ENCODE measurements around the gene NTPCR. TPM values are rescaled to one million over a fixed set of nuclear protein-coding genes. Genes with fewer than 3 reads are reported as not detected.
A peak's percentile ranks its signal among the peaks of the same experiment; 100 is the strongest.

NTPCR gene
- total RNA-seq, 1 donor: 15.6 TPM

DNA sequence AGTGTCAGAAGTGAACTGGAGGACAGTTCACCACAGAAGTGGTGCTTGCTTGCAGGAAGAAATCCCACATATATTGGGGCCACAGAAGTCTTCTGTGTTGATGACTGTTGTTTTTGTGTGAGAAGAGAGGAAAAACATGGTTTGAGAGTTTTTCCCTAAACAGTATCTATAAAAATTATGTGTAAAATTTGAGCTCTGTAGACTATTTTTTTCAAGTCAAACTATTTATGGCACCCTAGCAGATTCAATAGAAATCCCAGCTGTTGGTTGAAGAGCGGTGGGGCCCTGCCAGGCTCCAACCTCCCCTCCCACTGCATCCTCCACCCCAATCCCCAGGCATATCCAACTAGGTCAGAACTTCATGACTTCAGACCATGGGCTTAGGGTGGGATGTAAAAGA lies 61.6 kb downstream of the NTPCR start:
- Histone ChIP-seq H3K27ac (ENCODE audit: low read depth, low read length) (no peak overlapping the region), H3K27me3 (ENCODE audit: insufficient read depth, low read length) (no peaks in the 10 kb centered on the region), H3K4me3 (ENCODE audit: insufficient read depth, low read length) (no peak overlapping the region), H3K36me3 (ENCODE audit: insufficient read depth, low read length) (no peaks in the 10 kb centered on the region), H3K9me3 (ENCODE audit: low read depth, low read length) (no peaks in the 10 kb centered on the region), H3K4me1 (ENCODE audit: insufficient read depth, low read length) (no peaks in the 10 kb centered on the region), H2AFZ (ENCODE audit: low read length) (no peak overlapping the region), H4K20me1 (ENCODE audit: insufficient read depth, low read length) (no peaks in the 10 kb centered on the region), H3K79me2 (ENCODE audit: insufficient read depth, low read length) (no peaks in the 10 kb centered on the region), H3K4me2 (ENCODE audit: insufficient read depth, low read length) (no peak overlapping the region)
- no peak for DNase-seq (ENCODE audit: insufficient read length, low spot score, missing footprints)
- TF ChIP-seq, protein P1, sequence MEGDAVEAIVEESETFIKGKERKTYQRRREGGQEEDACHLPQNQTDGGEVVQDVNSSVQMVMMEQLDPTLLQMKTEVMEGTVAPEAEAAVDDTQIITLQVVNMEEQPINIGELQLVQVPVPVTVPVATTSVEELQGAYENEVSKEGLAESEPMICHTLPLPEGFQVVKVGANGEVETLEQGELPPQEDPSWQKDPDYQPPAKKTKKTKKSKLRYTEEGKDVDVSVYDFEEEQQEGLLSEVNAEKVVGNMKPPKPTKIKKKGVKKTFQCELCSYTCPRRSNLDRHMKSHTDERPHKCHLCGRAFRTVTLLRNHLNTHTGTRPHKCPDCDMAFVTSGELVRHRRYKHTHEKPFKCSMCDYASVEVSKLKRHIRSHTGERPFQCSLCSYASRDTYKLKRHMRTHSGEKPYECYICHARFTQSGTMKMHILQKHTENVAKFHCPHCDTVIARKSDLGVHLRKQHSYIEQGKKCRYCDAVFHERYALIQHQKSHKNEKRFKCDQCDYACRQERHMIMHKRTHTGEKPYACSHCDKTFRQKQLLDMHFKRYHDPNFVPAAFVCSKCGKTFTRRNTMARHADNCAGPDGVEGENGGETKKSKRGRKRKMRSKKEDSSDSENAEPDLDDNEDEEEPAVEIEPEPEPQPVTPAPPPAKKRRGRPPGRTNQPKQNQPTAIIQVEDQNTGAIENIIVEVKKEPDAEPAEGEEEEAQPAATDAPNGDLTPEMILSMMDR (IDR thresholded peaks at IDR 0.05; ENCODE audit: extremely low read depth, low read depth, low read length): no peak

DNA sequence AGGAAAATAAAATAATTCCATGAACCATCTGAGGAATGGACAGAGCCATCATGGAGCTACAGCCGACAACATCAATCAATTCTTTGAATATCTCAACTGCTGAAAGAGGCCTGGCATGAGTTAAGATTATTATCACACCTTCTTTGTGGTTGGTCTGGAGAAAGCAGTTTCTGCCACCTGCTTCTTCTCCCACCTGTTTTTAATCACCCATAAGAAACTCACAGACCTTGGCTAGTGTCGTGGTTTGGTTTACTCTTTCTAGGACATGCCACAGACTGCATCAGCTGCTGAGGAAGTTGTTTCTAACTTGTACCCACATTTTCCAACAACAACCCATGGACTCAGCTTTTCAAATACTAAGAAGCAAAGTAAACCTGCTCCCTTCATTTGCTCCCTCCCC lies 65.6 kb downstream of the NTPCR start:
- no peaks in the 10 kb centered on the region for H3K9me3 ChIP-seq (ENCODE audit: low read depth, low read length)

DNA sequence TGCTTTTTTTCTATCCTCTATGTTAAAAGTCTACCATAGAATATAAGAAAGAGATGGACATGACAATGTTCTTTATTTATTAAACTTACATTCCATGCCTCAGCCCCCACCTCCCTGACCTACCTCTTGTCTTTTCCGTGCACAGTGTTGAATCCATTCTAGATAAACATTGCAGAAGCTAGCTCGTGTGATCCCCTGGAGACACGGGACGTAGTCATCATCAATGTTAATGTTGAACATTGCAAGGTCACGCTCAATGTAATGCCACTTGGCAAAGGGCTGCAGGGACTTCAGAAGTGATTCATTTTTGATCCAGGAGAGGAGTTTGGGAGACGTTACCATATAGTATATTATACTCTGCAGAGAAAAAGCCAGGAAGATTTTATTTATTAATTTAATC lies 66.4 kb downstream of the NTPCR start:
- DNase-seq (ENCODE audit: insufficient read length, low spot score, missing footprints): peak; percentile 65
- H2AFZ ChIP-seq (ENCODE audit: low read length): no peak overlapping the region
- no peak overlapping the region for H3K27ac ChIP-seq (ENCODE audit: low read depth, low read length)
- TF ChIP-seq, protein P1 (IDR thresholded peaks at IDR 0.05; ENCODE audit: extremely low read depth, low read depth, low read length): no peak
- no peaks in the 10 kb centered on the region for H3K36me3 ChIP-seq (ENCODE audit: insufficient read depth, low read length)
- no peak overlapping the region for H3K4me3 ChIP-seq (ENCODE audit: insufficient read depth, low read length)
- H3K27me3 ChIP-seq (ENCODE audit: insufficient read depth, low read length): no peaks in the 10 kb centered on the region
- no peak overlapping the region for H3K4me2 ChIP-seq (ENCODE audit: insufficient read depth, low read length)
- H4K20me1 ChIP-seq (ENCODE audit: insufficient read depth, low read length): no peaks in the 10 kb centered on the region
- H3K9me3 ChIP-seq (ENCODE audit: low read depth, low read length): no peaks in the 10 kb centered on the region
- no peaks in the 10 kb centered on the region for H3K4me1 ChIP-seq (ENCODE audit: insufficient read depth, low read length)
- no peaks in the 10 kb centered on the region for H3K79me2 ChIP-seq (ENCODE audit: insufficient read depth, low read length)

More for the DNA sequence above, 65.6 kb downstream of the NTPCR start:
- Histone ChIP-seq H3K4me1 (ENCODE audit: insufficient read depth, low read length) (no peaks in the 10 kb centered on the region), H3K4me3 (ENCODE audit: insufficient read depth, low read length) (no peak overlapping the region), H4K20me1 (ENCODE audit: insufficient read depth, low read length) (no peaks in the 10 kb centered on the region), H3K79me2 (ENCODE audit: insufficient read depth, low read length) (no peaks in the 10 kb centered on the region), H3K36me3 (ENCODE audit: insufficient read depth, low read length) (no peaks in the 10 kb centered on the region), H3K4me2 (ENCODE audit: insufficient read depth, low read length) (no peak overlapping the region), H3K27me3 (ENCODE audit: insufficient read depth, low read length) (no peaks in the 10 kb centered on the region), H3K27ac (ENCODE audit: low read depth, low read length) (no peak overlapping the region), H2AFZ (ENCODE audit: low read length) (no peak overlapping the region)
- DNase-seq (ENCODE audit: insufficient read length, low spot score, missing footprints): no peak
- TF ChIP-seq, protein P1 (IDR thresholded peaks at IDR 0.05; ENCODE audit: extremely low read depth, low read depth, low read length): no peak

DNA sequence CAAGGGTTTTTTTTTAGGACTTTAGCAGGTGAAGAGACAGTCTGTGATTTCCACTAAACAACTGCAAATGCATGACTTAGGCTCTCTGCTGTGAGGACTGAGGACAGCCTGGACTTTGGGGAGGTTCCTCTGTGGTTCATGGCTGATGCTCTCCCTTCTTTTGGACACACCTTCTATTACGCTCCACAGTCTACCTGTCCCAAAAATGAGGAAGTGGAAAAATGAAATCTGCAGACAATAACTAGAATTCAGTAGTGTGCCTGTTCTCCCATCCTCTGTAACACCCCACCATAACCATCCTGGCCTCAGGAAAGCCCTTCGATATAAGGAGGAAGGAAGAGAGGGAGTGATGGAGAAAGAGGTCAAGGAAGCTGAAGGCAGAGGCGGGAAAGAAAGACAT lies 68.7 kb downstream of the NTPCR start:
- no peaks in the 10 kb centered on the region for H4K20me1 ChIP-seq (ENCODE audit: insufficient read depth, low read length)
- no peaks in the 10 kb centered on the region for H3K27me3 ChIP-seq (ENCODE audit: insufficient read depth, low read length)
- no peak overlapping the region for H2AFZ ChIP-seq (ENCODE audit: low read length)

More for the DNA sequence above, 68.7 kb downstream of the NTPCR start:
- H3K9me3 ChIP-seq (ENCODE audit: low read depth, low read length): no peaks in the 10 kb centered on the region
- no peak overlapping the region for H3K27ac ChIP-seq (ENCODE audit: low read depth, low read length)
- TF ChIP-seq, protein P1 (IDR thresholded peaks at IDR 0.05; ENCODE audit: extremely low read depth, low read depth, low read length): no peak
- H3K79me2 ChIP-seq (ENCODE audit: insufficient read depth, low read length): no peaks in the 10 kb centered on the region
- H3K36me3 ChIP-seq (ENCODE audit: insufficient read depth, low read length): no peaks in the 10 kb centered on the region
- DNase-seq (ENCODE audit: insufficient read length, low spot score, missing footprints): no peak
- no peak overlapping the region for H3K4me2 ChIP-seq (ENCODE audit: insufficient read depth, low read length)
- H3K4me3 ChIP-seq (ENCODE audit: insufficient read depth, low read length): no peak overlapping the region
- no peaks in the 10 kb centered on the region for H3K4me1 ChIP-seq (ENCODE audit: insufficient read depth, low read length)

Data from osteoblast (primary cell).